Stimulated activated CD8-positive, alpha-beta memory T cell treated with anti-CD3 and anti-CD28 coated beads, Interleukin-15, amount 100 ng/mL, for 24 hours (primary cell): ENCODE data around the gene HID1.
"Not testable (repeated sequence)": the region's sequence is repeated elsewhere in the genome, so short reads cannot be mapped to it uniquely, and the experiment has no call there.

Experiments
- DNase-seq: peaks from one replicate; pipeline ENCODE4 v3.0.0-alpha.2; 2020; ENCODE audit warnings: low read depth

Gene HID1, protein sequence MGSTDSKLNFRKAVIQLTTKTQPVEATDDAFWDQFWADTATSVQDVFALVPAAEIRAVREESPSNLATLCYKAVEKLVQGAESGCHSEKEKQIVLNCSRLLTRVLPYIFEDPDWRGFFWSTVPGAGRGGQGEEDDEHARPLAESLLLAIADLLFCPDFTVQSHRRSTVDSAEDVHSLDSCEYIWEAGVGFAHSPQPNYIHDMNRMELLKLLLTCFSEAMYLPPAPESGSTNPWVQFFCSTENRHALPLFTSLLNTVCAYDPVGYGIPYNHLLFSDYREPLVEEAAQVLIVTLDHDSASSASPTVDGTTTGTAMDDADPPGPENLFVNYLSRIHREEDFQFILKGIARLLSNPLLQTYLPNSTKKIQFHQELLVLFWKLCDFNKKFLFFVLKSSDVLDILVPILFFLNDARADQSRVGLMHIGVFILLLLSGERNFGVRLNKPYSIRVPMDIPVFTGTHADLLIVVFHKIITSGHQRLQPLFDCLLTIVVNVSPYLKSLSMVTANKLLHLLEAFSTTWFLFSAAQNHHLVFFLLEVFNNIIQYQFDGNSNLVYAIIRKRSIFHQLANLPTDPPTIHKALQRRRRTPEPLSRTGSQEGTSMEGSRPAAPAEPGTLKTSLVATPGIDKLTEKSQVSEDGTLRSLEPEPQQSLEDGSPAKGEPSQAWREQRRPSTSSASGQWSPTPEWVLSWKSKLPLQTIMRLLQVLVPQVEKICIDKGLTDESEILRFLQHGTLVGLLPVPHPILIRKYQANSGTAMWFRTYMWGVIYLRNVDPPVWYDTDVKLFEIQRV

DNA sequence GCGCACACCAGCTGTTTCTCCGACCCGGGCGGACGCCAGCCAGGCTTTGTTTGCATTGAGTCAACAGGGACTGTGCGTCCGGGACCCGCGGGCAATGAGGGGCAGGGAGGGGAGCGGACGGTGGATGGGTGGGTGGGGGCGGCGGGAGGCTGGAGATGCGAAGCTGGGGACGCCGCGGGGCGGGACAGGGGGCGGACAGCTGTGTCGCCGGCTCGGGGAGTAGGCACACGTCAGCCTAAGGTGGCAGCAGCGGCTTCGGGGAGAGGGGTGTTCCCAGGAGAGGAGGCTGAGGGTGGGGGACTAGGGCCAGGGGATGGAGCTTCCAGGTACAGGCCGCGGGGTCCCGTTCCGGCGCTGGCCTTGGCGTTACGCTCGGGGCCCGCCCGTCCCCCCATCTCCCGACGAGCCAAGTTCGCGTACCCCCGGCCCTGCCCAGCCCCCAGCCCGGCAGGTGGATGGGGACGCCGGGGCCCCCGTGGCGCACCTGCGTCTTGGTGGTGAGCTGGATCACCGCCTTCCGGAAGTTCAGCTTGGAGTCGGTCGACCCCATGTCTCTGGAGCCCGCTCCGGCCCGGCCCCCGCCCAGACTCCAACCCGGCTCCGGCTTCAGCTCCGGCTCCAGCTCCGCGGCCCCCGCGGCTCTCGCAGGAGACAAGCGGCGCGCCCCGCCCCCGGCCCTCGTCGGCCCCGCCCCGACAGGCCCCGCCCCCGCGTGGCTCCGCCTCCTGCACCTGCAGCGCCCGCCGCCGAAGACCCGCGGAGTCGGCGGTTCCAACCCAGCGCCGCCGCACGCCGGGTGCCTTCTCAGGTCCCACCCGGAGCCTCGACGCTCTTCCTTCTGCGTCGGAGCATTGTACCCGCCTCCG lies at the start of gene HID1:
Gene HID1 (minus strand): TSS at position 653 of the 866 bp plus-strand sequence. CDS start 103 bp downstream, at position 550.
- DNase-seq, result peak; percentile 72

GRCh38 chr17:75020331-75021110 lies 48.0 kb upstream of the HID1 start:
- no peak for DNase-seq

DNA sequence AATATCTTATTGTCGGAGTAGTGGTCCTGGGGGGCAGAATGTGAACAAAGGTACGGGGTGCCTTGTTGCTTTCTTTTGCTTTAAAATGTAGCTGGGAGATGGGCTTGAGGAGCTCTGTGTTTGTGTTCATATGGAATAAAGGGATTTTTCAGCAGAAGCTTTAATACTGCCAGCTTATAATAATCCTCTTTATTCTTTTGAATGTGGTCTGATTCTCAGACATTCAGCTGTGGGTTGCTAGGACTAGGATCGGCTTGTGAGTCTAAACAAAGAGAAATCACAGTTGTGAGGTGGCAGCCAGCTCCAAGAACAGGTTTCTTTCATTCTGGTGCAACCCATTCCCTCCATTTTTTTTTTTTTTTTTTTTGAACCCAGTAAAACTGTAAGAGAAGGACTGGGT lies 47.2 kb upstream of the HID1 start:
- DNase-seq, result no peak

GRCh38 chr17:75019146-75019545 lies 46.6 kb upstream of the HID1 start:
- DNase-seq, result no peak

DNA sequence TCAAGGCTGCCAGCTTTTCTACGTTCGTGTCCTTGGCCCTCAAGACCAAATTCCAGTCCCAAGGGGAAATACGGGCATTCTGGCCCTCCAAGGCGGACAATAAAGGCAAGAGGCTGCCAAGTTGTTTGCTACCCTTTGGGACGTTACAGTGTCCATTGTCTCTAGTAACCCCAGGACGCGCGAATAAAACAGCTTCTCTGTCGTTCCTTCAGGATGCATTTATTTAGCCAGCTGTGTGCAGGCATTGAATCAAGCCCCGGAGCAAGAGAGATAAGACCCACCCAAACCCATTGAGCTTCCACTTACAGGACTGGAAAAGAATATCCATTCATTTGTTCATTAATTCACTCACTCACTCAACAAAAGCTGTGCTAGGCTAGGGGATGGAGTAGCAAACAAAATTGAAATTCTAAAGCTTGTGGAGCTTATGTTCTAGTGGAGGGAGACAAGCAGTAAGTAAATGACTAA lies 40.6 kb upstream of the HID1 start:
- no peak for DNase-seq

DNA sequence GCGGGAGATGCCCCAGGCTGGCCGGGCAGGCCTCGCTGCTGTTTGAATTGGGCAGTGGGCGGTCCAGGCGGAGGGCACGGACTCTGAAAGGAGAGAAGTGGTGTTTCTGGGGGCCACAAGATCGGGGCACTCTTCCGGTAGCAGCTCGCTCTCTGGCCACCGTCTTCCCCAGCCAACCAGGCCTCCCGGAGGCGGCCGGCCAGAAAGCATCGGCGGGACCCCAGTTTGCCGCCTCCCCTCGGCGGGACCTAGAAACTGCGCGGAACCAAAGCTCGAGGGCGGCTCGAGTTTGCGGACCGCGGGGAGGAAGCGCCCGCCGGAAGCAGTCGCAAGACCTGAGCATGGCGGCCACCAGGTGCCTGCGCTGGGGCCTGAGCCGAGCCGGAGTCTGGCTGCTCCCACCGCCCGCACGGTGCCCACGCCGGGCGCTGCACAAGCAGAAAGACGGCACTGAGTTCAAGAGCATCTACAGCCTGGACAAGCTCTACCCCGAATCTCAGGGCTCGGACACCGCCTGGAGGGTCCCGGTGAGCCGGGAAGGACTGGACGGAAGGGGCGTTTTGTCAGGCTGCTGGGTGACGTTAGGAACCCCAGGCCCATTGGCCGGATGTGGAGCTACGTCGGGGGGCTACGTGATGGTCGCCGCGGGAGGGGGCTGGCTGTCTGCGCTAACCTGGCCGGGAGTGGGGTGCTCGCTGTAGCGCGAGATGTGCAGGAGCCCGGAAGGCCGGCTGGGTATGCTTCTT lies 40.0 kb upstream of the HID1 start, which contains the start of gene MRPL58:
Gene MRPL58 (plus strand): TSS at position 325 of the 746 bp plus-strand sequence. CDS start 17 bp downstream, at position 342.
- DNase-seq, result peak; percentile 56

DNA sequence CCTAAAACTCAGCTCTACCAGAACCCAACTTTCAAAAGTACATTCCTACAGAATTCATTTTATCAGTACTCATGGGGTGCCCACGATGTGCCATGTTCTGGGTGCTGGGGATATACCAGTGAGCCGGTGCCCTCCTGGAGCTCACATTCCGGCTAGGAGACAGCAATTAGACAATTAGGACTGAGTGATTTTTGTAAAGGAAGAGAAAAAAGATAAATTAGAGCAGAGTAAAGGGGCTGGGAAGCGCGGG lies 39.5 kb upstream of the HID1 start:
- no peak for DNase-seq

- DNase-seq, result no peak
Observed at GRCh38 chr17:75011401-75012095, 39.0 kb upstream of the HID1 start.

DNA sequence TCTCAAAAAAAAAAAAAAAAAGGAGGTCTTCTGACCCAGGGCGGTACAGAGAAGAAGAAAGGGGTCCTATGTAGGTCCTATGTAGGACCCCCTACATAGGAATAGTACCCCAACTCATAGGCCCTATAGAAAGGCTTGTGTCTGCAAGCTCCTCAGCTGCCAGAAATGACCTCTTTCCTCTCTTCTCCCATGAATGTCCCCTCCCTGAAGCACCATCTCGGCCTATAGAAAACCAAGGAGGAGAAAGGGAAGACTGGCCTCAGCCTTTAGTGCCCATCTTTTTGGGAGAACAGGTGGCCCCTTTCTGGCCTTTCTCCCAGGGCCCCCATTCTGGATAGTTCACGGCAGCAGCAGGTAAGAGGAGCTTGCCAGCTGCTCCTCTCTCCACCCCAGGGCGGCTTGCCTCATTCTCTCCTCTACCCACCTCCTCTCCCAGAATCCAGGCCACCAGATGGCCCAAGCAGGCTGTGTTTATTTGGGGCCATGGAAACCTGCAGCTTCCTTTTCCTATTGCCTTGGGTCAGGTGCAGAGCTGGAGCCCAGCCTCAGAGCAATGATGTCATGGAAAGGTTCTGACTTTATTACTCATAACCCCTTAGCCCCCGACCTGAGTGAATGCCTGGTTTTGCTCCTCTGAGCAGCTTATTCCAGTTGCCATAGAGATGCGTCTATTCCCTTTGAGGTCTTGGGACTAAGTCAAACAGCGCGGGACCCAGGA lies 38.3 kb upstream of the HID1 start:
- DNase-seq, result no peak

DNA sequence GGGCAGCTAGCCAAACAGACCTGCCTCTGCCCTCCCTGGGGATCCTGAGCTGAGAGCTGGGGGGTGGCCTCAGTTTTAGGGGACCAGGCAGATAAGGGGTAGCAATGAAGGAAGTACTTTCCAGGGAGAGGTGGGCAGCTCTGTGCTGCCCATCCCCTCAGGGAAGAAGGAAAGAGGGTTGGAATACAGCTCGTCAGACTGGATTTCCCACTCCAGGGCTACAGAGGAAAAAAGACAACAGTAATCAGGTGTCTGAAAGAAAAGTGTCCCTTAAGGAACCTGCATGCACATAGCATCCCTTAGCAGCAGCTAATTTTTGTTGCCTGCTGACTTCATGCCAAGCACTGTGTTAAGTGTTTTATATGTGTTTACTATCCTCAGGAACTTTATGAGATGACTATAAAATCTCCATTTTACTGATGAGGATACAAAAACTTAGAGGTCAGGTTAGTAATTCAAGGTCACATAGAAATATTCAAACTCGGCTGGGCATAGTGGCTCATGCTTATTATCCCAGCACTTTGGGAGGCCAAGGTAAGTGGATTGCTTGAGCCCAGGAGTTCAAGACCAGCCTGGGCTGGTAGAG lies 36.7 kb upstream of the HID1 start:
- DNase-seq, result no peak

GRCh38 chr17:75008373-75008772 lies 35.8 kb upstream of the HID1 start:
- DNase-seq, result no peak

- DNase-seq, result no peak
Observed at GRCh38 chr17:75006653-75007052, 34.1 kb upstream of the HID1 start.

DNA sequence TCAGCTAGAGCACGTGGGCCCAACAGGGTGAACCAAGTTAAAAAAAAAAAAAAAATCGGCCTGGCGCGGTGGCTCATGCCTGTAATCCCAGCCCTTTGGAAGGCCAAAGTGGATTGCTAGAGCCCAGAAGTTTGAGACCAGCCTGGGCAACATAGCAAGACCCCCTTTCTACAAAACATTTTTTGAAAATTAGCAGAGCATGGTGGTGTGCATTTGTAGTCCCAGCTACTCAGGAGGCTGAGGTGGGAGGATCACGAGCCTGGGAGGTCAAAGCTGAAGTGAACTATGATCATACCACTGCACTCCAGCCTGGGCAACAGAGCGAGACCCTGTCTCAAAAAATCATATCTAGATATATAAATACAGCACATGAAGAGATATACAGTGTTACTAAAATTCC lies 33.5 kb upstream of the HID1 start:
- DNase-seq, result not testable (repeated sequence)

DNA sequence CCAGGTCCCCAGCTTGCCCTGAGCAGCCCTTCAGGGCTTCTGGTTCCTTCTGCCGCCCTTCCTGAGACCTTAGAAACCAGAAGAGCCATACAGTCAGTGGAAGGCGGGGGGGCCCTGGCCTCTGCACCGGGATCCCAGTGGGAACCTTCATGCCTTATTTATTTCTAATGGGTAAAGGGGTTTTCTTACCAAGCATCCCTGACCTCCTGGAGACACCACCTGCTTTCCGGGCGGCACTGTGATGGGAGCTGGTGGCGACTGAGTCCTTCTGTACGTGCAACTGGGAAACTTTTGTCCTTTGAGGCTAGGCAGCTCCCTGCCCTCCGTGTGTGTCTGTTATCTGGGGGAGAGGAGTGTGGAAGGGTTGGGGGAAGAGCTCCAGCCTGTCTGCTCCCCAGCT lies 32.7 kb upstream of the HID1 start:
- no peak for DNase-seq

DNA sequence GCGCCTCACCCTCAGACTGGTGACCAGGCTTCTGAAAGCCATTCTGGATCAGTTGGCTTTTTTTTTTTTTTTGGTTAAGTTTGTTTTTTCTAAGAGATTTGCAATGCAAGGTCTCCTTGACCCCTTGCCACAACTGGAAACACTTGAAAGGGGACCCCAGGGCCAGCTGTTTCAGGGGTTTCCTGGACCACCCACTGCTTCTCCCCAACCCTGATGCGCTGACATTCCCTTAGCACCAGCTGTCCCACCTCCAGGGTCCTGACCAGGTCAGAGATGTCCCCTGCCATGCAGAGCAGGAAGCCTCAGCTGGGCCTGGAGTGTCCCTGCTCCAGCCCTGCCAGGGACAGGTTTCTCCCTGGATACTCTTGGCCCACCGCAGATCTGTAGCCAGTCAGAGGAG lies 31.8 kb upstream of the HID1 start:
- no peak for DNase-seq

GRCh38 chr17:75003957-75004355 lies 31.4 kb upstream of the HID1 start:
- no peak for DNase-seq

- DNase-seq, result no peak
Observed at GRCh38 chr17:75003070-75003956, 30.8 kb upstream of the HID1 start.
